HepG2 (cell line): ENCODE results near the gene INPP5E. TPM values are rescaled to one million over a fixed set of nuclear protein-coding genes. Genes with fewer than 3 reads are reported as not detected.

Source experiments
- AHR ChIP-seq: IDR thresholded peaks from 2 replicates; pipeline ENCODE4 v1.6.1; 2018; ENCODE audit warnings: missing genetic modification reagents, missing compliant biosample characterization
- ETS1 ChIP-seq: sonication (generic); formaldehyde crosslinking; IDR thresholded peaks from 2 replicates; pipeline ENCODE4 v1.4.0; 2020; ENCODE audit warnings: missing genetic modification reagents
- FOSL1 ChIP-seq: sonication (generic); formaldehyde crosslinking; IDR thresholded peaks from 2 replicates; pipeline ENCODE4 v1.9.0; 2021; ENCODE audit warnings: missing genetic modification reagents, borderline replicate concordance
- FOXP1 ChIP-seq, 2 experiments: fragments of 450-650 bp in 1 of 2; IDR thresholded peaks; 2 replicates each; pipeline ENCODE4 v1.6.1; 2017 to 2018; ENCODE audit warnings: antibody characterized with exemption in 1 of 2
- GTF2F1 ChIP-seq: fragments of 150-350 bp; IDR thresholded peaks from 2 replicates; pipeline ENCODE4 v1.6.1; 2014; ENCODE audit warnings: low read length
- HHEX ChIP-seq: IDR thresholded peaks from 2 replicates; pipeline ENCODE4 v1.6.1; 2016; ENCODE audit warnings: control low read depth
- JUN ChIP-seq: sonication (generic); formaldehyde crosslinking; IDR thresholded peaks from 2 replicates; pipeline ENCODE4 v1.4.0; 2020; ENCODE audit warnings: mild to moderate bottlenecking, missing genetic modification reagents
- MAFG ChIP-seq: sonication (generic); formaldehyde crosslinking; IDR thresholded peaks from 2 replicates; pipeline ENCODE4 v1.5.1; 2020; ENCODE audit warnings: mild to moderate bottlenecking, missing genetic modification reagents
- MAZ ChIP-seq, 2 experiments: sonication (generic) in 1 of 2; formaldehyde crosslinking in 1 of 2; IDR thresholded peaks; 2 replicates each; pipeline versions ENCODE4 v1.5.0 to v1.6.1; 2012 to 2020; ENCODE audit warnings: low read depth in 2 of 2, mild to moderate bottlenecking in 2 of 2, borderline replicate concordance in 1 of 2, improper control_type of control experiment in 1 of 2, low read length in 1 of 2, missing genetic modification reagents in 1 of 2, moderate library complexity in 1 of 2
- NR2F2 ChIP-seq: IDR thresholded peaks from 2 replicates; pipeline ENCODE4 v1.6.1; 2012; ENCODE audit warnings: low read depth, inconsistent platforms, borderline replicate concordance
- RCOR2 ChIP-seq: IDR thresholded peaks from 2 replicates; pipeline ENCODE4 v1.6.1; 2016; ENCODE audit warnings: missing biosample characterization, missing genetic modification reagents
- RFXAP ChIP-seq: sonication (generic); formaldehyde crosslinking; IDR thresholded peaks from 2 replicates; pipeline ENCODE4 v1.4.0; 2020; ENCODE audit warnings: missing genetic modification reagents, borderline replicate concordance
- SMYD3 ChIP-seq: sonication (generic); formaldehyde crosslinking; IDR thresholded peaks from 2 replicates; pipeline ENCODE4 v1.8.1; 2023; ENCODE audit warnings: mild to moderate bottlenecking, missing genetic modification reagents
- ZBTB42 ChIP-seq: sonication (generic); formaldehyde crosslinking; IDR thresholded peaks from 2 replicates; pipeline ENCODE4 v1.5.0; 2020; ENCODE audit warnings: mild to moderate bottlenecking, missing genetic modification reagents
- ZBTB43 ChIP-seq: sonication (generic); formaldehyde crosslinking; conservative IDR thresholded peaks from 2 replicates; pipeline ENCODE4 v1.4.0; 2020; ENCODE audit warnings: missing genetic modification reagents
- ZNF274 ChIP-seq: sonication (generic); formaldehyde crosslinking; IDR thresholded peaks from 2 replicates; pipeline ENCODE4 v1.5.1; 2020; ENCODE audit warnings: mild to moderate bottlenecking, missing genetic modification reagents
- ZNF501 ChIP-seq: sonication (generic); formaldehyde crosslinking; IDR thresholded peaks from 2 replicates; pipeline ENCODE4 v1.5.1; 2020; ENCODE audit warnings: mild to moderate bottlenecking, moderate library complexity, missing genetic modification reagents
- ZNF788 ChIP-seq: sonication (generic); formaldehyde crosslinking; IDR thresholded peaks from 2 replicates; pipeline ENCODE4 v1.5.0; 2020; ENCODE audit warnings: mild to moderate bottlenecking, missing genetic modification reagents, borderline replicate concordance
- ZXDC ChIP-seq: sonication (generic); formaldehyde crosslinking; IDR thresholded peaks from 2 replicates; pipeline ENCODE4 v1.5.0; 2020; ENCODE audit warnings: mild to moderate bottlenecking, missing genetic modification reagents
- polyA plus RNA-seq, 8 experiments: library from polyadenylated mRNA; depleted of rRNA in 3 of 8; stranded (reverse) in 7 of 8; unstranded in 1 of 8; fragments of >200 nt; fragmentation: Illumina TruSeq in 4 of 8; extraction: Trizol in 4 of 8; gene quantifications; 2 replicates each; pipeline versions ENCODE4 v1.2.1 to v1.2.3, GENCODE V29; 2011 to 2016; ENCODE audit warnings: low read depth in 4 of 8, missing spikeins in 1 of 8, mixed read lengths in 1 of 8; ENCODE audit not compliant: insufficient read depth in 1 of 8
- total RNA-seq, 5 experiments: library from RNA; depleted of rRNA; stranded (reverse); fragments of >200 nt; fragmentation: Illumina TruSeq; extraction: Trizol; gene quantifications; 2 replicates each; pipeline ENCODE4 v1.2.3, GENCODE V29; 2016; ENCODE audit warnings: low read depth in 1 of 5
- TF ChIP-seq, protein P1 (sequence below): sonication (generic); formaldehyde crosslinking; IDR thresholded peaks from 2 replicates; pipeline ENCODE4 v1.4.0; 2020; ENCODE audit warnings: missing genetic modification reagents, borderline replicate concordance
- TF ChIP-seq, protein P2 (sequence below): sonication (generic); formaldehyde crosslinking; IDR thresholded peaks from 2 replicates; pipeline ENCODE4 v1.8.1; 2023; ENCODE audit warnings: missing genetic modification reagents, inconsistent platforms, borderline replicate concordance

Gene INPP5E
- total and polyA plus RNA-seq, 2 of the 13 experiments (the other 11 are each of a cell fraction or from before 2014, with no cell fraction given), result 5.5 TPM

DNA sequence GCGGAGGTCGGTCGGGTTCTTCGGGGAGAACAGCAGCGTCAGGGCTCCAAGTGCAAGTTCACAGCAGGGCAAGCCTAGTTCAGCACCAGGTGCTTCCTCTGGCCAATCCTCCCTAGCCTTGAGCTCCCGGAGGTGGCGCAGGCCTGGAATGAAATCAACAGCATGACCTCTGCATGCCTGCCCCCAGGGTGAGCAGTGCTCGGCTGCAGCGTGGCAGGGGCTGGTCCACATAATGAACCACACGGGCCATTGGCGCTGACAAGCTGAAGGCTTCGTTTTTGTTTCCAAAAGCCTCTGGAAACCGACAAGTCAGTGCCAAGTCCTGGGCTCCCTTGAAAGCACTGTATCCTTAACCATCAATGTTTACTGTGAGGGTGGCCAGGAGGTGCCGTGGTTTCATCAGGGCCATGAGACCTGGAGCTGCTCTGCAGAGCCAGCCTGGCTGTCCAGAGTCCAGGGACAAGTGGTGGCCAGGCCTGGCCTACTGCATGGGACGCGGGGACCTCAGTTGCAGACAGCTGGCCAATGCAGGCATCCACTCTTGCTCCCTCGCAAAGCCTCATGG lies 2.1 kb upstream of the INPP5E start (continued):
- TF ChIP-seq FOXP1 (IDR thresholded peaks at IDR 0.05) (no peak), FOXP1 (CRISPR knock-in tag; IDR thresholded peaks at IDR 0.05) (no peak), ZBTB42 (CRISPR knock-in tag) (no peak), MAZ (IDR thresholded peaks at IDR 0.05; ENCODE audit: borderline replicate concordance, low read depth, low read length) (no peak), MAZ (CRISPR knock-in tag; IDR thresholded peaks at IDR 0.05; ENCODE audit: low read depth) (no peak), AHR (CRISPR knock-in tag) (no peak), ZXDC (no peak), RFXAP (CRISPR knock-in tag) (no peak), ZNF788 (no peak), NR2F2 (no peak), FOSL1 (no peak), JUN (CRISPR knock-in tag) (no peak), SMYD3 (CRISPR knock-in tag) (no peak), ZBTB43 (no peak), MAFG (CRISPR knock-in tag) (no peak), ETS1 (CRISPR knock-in tag) (no peak), ZNF274 (no peak), HHEX (CRISPR knock-in tag) (no peak), GTF2F1 (no peak), ZNF501 (CRISPR knock-in tag) (0 out of 2 replicates have a peak, but pooled peaks have one; percentile 25), RCOR2 (CRISPR knock-in tag) (no peak)
- TF ChIP-seq, protein P1, sequence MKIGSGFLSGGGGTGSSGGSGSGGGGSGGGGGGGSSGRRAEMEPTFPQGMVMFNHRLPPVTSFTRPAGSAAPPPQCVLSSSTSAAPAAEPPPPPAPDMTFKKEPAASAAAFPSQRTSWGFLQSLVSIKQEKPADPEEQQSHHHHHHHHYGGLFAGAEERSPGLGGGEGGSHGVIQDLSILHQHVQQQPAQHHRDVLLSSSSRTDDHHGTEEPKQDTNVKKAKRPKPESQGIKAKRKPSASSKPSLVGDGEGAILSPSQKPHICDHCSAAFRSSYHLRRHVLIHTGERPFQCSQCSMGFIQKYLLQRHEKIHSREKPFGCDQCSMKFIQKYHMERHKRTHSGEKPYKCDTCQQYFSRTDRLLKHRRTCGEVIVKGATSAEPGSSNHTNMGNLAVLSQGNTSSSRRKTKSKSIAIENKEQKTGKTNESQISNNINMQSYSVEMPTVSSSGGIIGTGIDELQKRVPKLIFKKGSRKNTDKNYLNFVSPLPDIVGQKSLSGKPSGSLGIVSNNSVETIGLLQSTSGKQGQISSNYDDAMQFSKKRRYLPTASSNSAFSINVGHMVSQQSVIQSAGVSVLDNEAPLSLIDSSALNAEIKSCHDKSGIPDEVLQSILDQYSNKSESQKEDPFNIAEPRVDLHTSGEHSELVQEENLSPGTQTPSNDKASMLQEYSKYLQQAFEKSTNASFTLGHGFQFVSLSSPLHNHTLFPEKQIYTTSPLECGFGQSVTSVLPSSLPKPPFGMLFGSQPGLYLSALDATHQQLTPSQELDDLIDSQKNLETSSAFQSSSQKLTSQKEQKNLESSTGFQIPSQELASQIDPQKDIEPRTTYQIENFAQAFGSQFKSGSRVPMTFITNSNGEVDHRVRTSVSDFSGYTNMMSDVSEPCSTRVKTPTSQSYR, result no peak
- TF ChIP-seq, protein P2, sequence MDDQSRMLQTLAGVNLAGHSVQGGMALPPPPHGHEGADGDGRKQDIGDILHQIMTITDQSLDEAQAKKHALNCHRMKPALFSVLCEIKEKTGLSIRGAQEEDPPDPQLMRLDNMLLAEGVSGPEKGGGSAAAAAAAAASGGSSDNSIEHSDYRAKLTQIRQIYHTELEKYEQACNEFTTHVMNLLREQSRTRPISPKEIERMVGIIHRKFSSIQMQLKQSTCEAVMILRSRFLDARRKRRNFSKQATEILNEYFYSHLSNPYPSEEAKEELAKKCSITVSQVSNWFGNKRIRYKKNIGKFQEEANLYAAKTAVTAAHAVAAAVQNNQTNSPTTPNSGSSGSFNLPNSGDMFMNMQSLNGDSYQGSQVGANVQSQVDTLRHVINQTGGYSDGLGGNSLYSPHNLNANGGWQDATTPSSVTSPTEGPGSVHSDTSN, result no peak
